Measurements from ENCODE around the gene FMN1. TPM values are rescaled to one million over a fixed set of nuclear protein-coding genes. Genes with fewer than 3 reads are reported as not detected.

FMN1 gene
- total and polyA plus RNA-seq, 12 donors, result 0.22 to 5.5 (median 3.3) TPM

GRCh38 chr15:32718821-32719716, 475.4 kb downstream of the FMN1 start:
- intact Hi-C loops (cut with DNase I), result no loop called here
- no peak for DNase-seq

GRCh38 chr15:32718227-32718820, 476.2 kb downstream of the FMN1 start:
- intact Hi-C loops (cut with DNase I), result no loop called here
- TF ChIP-seq, protein P1, sequence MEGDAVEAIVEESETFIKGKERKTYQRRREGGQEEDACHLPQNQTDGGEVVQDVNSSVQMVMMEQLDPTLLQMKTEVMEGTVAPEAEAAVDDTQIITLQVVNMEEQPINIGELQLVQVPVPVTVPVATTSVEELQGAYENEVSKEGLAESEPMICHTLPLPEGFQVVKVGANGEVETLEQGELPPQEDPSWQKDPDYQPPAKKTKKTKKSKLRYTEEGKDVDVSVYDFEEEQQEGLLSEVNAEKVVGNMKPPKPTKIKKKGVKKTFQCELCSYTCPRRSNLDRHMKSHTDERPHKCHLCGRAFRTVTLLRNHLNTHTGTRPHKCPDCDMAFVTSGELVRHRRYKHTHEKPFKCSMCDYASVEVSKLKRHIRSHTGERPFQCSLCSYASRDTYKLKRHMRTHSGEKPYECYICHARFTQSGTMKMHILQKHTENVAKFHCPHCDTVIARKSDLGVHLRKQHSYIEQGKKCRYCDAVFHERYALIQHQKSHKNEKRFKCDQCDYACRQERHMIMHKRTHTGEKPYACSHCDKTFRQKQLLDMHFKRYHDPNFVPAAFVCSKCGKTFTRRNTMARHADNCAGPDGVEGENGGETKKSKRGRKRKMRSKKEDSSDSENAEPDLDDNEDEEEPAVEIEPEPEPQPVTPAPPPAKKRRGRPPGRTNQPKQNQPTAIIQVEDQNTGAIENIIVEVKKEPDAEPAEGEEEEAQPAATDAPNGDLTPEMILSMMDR (IDR thresholded peaks at IDR 0.05), result no peak
- H3K9me3 ChIP-seq, result no peaks in the 10 kb centered on the region
- H3K27me3 ChIP-seq, result peaks cover 23 to 98% (median 84%) of the 10 kb centered on the region in 7 donors
- WGBS, 2 donors, result 1 to 2% methylated on average over 60 of the region's 60 CpGs
- no peak overlapping the region for H3K27ac ChIP-seq
- H3K36me3 ChIP-seq, result no peaks in the 10 kb centered on the region
- no peak for DNase-seq
- no peak for ATAC-seq
- peak overlapping the region in 8 of 10 donors; percentile 11 to 41 (median 32) for H3K4me3 ChIP-seq
- peaks cover 0 to 30% (median 13%) of the 10 kb centered on the region in 9 donors for H3K4me1 ChIP-seq

More at GRCh38 chr15:32718821-32719716, 475.4 kb downstream of the FMN1 start:
- Histone ChIP-seq H3K27me3 (peaks cover 23 to 96% (median 76%) of the 10 kb centered on the region in 7 donors), H3K4me3 (peak overlapping the region in 7 of 10 donors; percentile 3 to 41 (median 36)), H3K27ac (no peak overlapping the region), H3K9me3 (no peaks in the 10 kb centered on the region), H3K36me3 (no peaks in the 10 kb centered on the region), H3K4me1 (peaks cover 0 to 30% (median 13%) of the 10 kb centered on the region in 9 donors)
- TF ChIP-seq, protein P1 (IDR thresholded peaks at IDR 0.05), result no peak
- 0 to 2% methylated on average over 70 of the region's 70 CpGs for WGBS, 2 donors
- peak in 2 of 8 donors; percentile 17 to 25 for ATAC-seq

DNA sequence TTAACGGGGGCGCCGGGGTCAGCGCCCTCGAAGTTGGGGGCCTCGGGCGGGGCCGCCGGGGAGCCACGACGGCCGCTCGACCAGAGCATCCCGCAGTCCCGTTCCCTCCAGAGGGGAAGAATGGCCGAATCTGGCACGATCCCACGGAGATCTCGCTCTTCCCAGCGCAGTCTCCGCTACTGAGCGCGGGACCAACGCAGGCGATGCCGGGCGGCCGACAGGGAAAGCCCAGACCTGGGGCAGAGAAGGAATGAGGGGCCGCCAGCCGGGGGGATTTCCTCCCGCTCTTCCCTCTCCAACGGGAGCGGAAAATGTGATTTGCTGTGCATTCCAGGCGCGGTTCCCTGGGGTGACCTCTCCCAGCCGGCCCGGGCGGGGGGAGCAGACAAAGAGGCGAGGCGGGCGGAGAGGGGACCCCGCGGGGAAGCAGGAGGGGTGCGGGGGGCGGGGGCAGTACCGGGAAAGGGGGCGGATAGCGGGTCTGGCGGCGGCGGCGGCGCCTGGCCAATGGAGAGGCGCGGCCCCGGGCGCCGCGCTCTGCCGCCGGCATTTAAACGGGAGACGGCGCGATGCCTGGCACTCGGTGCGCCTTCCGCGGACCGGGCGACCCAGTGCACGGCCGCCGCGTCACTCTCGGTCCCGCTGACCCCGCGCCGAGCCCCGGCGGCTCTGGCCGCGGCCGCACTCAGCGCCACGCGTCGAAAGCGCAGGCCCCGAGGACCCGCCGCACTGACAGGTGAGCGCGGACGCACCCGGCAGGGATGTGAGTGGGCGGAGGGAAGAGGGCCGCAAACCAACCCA, 476.9 kb downstream of the FMN1 start, which contains the start of gene GREM1:
Gene GREM1, plus strand, starts transcription at position 579 of the 801 bp plus-strand sequence. CDS start 12,687 bp downstream, outside the sequence.
- no peak for ATAC-seq
- H3K27me3 ChIP-seq, result peaks cover 23 to 97% (median 88%) of the 10 kb centered on the region in 7 donors
- TF ChIP-seq, protein P1 (IDR thresholded peaks at IDR 0.05), result no peak
- no peak for DNase-seq
- no peaks in the 10 kb centered on the region for H3K36me3 ChIP-seq
- no peak within 1 kb of the TSS for H3K27ac ChIP-seq
- H3K4me1 ChIP-seq, result peaks cover 0 to 30% (median 13%) of the 10 kb centered on the region in 9 donors
- intact Hi-C loops (cut with DNase I), result no loop called here
- H3K9me3 ChIP-seq, result no peaks in the 10 kb centered on the region
- H3K4me3 ChIP-seq, result peak within 1 kb of the TSS in 8 of 10 donors; percentile 11 to 41 (median 32)
- WGBS, 2 donors, result 1% methylated on average over 78 to 99 of the region's 99 CpGs
